NCI-H748 (cell line): ENCODE measurements around the gene RET.

Source experiments
- DNase-seq: peaks from one replicate; lab custom pipeline; 2025; ENCODE audit not compliant: unreplicated experiment; lab: John Stamatoyannopoulos, UW

RET gene

DNA sequence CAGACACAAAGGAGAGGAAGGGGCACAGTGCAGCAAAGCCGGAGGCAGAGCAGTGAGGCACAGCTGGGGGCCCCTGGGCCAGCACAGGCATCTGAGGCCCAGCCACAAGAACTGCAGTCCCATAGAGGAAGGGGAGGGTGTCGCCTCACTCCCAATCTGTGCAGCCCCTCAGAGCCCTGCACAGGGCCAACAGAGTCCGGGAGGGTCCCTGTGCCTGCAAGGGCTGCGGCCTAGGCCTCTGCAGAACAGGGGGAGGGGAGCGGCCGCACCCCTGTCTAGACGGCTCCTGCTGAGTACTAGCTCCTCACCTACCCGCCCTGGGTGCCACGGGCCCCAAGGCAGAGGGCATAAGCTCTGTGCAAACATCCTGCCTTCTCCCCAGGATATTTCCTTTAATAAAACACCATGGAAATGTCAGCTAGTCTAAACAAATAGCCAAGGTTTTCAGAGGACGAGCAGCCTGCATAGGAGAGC lies 32.4 kb upstream of the RET start:
- DNase-seq = no peak

DNA sequence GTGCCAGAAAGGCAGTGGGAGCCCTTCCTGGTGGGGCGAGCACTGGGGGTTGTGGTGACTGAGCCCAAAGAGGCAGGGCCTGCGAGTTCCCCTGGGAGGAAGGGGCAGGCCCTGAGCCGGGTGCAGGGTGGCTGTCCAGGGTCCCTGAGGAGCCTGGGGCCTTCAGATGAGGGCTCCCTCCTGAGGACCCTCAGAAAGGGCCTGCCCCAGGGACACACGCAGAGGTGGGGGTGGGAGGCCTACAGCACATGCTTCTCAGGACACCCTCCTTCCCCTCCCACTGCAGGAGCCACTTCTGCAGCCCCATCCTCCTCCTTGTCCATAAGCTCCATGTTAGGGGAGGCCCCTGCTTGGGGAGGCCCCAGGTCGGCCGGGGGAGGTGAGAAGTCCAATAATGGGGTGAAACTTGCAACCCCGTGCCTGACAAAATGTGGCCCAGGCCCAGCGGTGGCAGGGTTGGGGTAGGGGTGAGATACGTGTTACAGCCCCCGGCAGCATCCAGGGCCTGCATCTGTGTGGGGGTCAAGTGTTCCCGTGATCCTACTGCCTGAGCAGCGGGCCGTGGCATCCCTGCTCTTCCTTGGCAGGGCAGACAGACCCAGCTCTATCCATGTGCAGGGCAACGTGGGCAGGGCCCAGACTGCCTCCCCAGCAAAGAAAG lies 31.8 kb upstream of the RET start:
- no peak for DNase-seq

DNA sequence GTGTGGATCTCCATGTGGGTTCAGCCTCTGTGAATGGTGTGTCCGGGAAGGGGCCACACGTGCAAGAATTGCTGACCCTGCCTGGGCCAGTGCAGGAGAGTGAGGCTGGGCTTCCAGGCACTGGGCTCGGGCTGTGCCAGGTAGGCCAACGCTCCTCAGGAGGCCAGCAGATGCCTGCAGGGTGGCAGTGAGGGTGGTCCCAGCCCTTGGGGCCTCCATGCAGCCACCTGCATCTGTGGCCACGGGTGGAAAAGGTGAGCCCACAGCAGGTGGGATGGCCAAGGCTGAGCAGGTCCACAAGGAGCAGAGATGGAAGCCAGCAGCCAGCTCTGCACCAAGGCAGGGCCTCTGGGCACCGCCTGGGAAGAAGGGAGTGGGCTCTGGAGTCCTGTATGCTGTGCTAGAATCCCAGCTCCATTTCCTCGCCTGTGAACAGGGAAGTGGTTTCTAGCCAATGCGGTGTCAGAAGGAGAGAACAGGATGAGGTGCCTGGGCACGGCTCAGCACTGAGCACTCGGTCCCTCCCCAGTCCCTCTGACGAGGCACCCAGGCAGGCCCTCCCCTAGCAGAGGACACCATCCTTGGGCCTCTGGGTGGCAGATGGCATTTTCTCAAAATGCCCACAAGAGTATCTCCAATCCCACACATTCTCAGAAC lies 31.1 kb upstream of the RET start:
- no peak for DNase-seq

DNA sequence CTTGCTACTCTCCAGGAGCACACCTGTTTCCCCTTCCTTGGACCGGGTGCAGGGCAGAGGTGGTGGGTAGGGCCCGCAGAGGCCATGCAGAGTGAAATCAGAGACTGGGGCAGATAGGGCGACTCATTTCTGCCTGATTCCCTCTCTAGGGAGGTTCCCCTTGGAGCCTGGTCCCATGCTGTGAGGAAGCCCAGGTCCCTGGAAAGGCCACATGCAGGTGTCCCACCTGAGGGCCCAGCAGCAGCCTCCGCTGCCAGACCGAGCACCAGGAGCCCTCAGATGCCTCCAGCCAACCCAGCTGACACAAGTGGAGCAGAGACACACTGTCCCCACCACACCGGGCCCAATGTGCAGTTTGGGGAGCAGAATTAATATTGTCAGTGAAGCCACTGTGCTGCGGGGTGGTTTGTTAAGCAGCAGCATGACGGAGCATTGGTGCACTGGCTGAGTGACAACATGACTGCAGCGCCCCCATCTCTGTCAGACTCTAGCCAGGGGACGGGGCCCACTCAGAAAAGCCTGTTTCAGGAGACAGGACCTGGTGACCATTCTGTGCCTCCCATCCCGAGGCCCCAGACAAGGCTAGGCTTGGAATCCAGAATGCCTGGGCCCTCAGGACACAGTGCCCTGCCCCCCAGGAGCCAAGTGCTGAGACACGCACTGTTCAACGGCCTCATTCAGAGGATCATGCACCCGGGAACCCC lies 30.4 kb upstream of the RET start:
- DNase-seq = no peak

DNA sequence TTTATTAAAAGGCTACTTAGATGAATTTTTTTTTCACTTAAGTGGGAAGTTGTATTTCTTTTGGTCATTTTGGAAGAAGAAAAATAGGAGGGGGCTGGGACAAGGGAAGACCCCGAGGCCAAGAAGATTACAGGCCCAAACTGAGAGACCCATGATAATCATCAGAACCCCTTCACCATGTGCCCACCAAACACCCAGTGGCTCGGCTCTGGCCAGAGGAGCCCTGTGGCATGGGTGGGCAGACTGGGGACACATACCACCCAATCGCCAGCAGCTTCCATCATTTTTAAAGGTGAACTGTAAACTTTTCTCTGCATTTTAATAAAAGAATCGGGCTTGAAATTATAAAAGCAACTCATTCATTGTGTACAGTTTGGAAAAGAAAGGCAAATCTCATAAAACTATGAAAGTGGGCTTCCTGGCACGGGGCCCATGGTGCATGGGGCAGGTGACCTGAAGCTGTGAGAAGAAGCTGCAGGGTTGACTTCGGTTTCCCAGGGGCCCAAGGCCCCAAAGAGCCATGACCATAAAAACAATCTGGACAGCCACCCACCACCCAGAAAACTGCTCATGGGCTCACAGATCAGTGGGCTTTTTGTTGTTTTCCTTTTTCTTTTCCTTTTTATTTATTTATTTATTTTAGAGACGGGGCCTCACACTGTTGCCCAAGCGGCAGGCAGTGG lies 29.4 kb upstream of the RET start:
- no peak for DNase-seq

DNA sequence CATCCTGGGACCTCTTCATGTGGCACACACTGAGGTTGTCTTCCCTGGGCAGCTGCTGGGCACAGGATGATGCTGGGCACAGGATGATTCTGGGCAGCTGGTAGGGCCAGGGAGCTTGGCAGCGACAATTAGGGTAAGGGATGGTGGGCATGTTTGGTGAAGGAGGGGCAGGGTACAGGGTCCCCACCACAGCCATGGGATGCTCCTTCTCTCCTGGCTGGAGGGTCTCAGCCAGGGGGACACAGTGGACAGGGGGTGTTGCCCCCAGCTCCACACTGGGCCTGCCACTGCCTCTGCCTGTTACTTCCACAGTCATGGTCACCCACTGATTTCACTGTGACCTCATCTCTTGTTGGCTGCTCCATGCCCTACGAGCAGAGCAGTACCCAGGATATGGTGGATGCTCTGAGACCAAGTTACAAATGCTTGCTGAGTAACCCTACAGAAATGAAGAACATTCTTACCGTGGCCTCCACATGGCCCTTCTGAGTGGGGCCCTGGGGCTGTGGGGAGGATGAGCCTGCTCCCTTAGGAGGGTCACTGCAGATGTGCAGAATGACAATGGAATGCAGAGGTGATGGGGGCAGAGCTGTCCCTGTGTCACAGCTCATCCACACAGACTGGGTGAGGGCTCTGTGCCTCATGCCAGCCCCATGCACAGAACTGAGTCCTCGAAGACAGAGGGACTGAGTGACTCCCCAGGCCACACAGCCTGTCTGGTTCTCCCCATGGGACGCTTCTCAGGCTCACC lies 28.4 kb upstream of the RET start:
- no peak for DNase-seq

DNA sequence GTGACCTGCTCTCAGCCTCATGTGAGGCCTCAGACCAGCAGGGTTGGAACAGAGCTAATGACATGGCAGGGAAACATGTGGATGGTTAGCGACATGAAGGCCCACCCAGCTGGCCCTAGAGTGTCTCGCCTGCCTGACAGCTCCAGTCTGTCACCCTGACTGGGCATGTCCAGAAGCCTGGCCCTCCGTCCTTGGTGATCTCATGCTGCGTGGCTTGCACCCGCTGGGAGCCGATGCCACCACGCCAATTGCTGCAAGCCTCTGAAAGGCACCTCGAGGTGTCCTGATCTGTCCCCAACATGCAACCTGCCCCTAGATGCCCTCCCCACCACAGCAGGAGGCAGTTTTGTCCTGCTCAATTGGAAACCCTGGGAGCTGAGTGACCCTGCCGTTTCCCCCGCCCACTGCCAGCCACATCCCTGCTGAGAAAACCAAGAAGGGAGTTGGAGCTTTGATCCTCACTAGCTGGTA lies 27.8 kb upstream of the RET start:
- no peak for DNase-seq

DNA sequence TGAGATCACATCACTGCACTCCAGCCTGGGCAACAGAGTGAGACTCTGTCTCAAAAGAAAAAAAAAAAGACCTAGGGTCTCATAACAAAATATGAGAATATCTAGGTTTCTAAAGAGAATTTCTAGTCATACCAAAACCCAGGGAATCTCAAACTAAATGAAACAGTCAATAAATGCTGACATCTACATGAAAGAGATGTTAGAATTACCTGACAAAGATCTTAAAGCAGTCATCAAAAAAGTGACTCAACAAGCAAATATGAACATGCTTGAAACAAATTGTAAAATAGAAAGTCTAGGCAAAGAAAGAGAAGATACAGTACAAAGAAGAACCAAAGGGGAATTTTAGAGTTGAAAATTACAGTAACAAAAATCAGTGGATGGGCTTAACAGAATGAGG lies 26.9 kb upstream of the RET start:
- no peak for DNase-seq

DNA sequence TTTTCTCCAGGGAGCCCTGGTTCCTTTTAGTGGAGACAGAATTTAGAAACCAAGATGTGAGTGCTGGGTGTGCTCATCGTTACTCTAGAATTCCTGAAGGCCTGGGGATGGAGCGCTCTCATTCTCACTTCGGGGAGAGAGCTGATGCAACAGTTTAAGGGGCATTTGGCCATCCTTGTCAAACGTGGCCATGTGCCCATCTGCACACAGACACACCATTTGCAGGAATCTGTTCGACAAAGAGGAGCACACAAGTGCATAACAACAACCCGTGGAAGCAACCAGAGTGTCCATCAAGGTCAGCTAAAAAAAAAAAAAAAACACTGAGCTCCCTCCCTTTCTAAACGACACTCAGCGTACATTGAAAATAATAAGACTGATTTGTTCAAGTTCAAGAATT lies 23.0 kb upstream of the RET start:
- DNase-seq = no peak

DNA sequence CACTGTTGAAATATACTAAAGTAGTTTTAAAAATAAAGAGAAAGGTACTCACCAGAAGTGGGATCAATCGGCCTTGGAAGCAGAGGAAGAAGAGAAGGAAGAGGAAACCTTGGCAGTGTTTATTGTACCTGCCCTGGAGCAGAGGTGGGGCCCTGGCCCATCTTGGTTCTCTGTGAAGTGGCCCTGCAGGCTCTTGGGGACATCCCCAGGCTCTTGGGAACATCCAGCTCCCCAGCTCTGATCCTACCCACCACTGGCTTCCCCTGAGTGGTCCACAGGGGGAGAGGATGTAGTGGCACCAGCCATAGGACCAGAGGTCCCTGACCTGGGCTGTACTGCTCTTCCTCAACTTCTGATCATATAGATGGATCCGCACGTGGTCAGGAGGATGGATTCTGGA lies 22.3 kb upstream of the RET start:
- no peak for DNase-seq

DNA sequence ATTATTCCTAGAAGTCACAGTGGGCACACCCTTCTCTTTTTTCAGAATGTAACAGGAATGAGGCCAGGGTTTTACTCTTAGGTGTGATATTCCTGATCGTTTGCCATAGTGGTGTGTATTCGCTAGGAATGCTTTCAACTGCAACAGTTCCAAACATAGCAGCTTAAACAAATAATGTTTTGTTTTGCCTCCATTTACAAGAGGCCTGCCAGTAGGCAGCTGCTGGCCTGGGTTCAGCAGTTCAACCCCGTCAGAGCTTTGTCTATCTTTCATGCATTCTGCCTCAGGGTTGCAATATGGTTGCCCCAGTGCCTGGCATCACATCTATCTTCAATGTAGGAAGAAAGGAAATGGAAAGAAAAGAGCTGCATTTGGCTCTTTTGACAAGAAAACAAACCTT lies 21.7 kb upstream of the RET start:
- DNase-seq = no peak

DNA sequence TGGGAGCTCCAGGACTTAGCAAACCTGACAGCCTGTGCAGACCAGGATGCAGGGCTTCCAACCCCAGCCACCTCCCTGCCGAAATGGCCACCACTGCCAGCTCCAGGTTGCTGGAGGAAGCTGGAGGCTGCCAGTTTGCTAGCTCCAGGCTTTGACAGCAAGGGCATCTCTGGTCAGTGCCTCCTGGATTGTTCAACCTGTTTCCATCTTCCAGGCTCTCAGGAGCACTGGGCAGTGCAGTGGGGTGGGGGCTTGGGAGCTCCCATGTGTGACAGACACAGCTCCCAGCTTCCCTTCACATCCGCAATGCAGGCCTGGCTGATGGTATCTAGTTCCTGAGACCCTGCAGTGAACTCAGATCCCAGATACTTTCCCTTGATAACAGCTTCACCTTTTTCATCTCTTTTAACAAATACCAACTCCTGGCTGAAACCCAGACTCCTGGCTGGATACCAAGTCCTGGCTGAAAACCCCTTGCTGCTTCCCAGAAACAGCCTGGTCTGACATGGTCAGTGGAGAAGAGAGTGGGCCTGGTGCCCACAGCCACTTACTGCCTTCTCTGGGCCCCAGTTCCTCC lies 20.8 kb upstream of the RET start:
- DNase-seq = no peak

DNA sequence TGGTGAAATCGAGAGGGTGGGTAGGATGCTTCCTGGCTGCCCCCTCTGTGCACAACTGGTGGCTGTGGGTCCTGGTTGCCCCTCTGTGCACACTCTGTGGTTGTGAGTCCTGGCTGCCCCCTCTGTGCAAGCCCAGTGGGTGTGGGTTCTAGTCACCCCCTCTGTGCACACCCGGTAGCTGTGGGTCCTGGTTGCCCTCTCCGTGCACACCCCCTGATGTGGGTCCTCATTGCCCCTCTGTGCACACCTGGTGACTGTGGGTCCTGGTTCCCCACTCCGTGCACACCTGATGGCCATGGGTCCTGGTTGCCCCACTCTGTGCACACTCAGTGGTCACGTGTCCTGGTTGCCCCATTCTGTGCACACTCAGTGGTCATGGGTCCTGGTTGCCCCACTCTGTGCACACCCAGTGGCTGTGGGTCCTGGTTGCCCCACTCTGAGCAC lies 20.3 kb upstream of the RET start:
- DNase-seq = no peak

DNA sequence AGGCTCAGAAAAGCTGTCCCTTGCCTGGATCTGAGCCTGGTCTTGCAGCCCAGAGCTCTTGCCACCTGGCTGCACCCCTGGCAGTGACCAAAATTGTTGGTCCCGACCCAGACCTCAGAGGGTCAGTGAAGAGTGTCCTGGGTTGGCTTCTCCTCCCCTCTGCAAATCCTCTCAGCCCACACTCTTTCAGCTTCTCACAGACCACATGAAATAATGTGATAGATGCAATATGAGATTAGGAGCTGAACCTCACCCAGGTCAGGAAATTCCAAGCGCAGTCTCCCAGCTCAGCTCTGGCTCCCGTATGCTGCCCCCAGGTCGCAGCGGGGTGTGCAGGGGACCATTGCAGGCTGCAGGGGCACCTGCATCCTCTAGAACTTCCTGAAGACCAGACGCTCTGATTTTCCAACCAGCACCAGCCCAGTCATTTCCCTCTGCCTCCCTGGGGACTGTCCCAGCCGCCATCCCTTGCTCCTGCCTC lies 19.6 kb upstream of the RET start:
- DNase-seq = no peak

DNA sequence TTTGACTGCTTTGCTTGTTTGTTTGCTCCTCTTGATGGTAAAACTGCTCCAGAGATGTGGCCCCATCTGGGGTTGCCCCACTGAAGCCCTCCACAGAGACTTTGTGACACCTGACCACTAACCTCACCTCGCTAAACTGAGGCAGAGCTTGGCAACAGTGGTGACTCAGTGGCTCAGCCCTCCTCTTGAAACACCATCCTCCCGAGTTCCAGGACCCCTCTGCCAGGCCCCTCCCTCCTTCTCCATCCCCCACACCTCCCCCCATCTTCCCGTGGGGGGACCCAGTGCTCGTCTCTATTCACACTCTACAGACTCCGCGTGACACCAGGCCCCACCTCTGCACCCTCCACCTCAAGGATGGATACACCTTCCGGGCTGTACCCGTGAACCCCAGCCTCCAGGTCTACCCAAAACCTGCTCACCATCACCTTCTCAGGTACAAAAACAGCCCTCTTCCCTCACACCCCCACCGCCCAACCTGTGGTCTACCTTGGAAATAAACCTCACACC lies 19.0 kb upstream of the RET start:
- DNase-seq = no peak

DNA sequence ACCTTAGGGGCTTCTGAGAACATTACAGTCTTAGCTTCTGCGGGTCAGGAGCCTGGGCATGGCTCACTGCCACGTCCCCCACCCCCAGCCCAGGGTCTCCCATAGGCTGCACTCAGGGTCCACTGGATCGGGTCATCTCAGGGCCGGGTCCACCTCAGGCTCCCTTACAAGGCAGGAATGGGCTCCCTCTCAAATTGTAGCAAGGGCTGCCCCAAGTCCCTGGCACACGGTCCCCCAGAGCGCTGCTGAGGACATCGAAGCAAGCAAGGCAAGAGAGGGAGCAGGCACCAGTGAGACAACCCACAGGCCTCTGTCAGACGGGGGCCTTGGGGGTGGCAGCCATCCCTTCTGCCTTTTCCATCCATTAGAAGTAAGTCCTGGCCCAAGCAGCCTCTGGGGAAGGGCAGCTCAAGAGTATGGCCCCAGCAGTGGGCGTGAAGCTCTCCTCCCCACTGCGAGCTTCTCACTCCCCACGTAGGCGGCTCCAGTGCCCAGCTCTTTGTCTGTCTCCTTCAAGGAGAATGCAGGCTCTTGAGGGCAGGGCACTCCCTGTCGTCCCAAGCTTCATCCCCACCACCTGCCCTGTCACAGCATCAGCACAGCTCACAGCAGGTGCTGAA lies 18.0 kb upstream of the RET start:
- no peak for DNase-seq

DNA sequence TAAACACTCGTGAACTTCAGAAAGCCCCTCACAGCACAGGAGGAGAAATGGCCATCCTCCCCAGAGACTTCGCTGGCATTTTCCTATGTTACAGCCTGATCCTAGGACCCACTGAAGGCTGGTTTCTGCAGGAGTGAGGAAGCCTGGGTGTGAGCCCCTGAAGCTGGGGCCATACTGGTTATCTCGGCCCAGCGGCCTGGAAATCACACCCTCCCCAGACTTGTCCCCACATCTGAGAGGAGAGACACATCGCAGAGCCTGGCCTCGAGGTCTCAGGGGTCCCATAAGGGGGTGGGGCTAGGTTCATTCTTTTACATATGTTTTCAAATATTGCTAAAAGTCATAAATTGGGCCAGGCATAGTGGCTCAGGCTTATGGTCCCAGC lies 17.5 kb upstream of the RET start:
- DNase-seq = no peak

DNA sequence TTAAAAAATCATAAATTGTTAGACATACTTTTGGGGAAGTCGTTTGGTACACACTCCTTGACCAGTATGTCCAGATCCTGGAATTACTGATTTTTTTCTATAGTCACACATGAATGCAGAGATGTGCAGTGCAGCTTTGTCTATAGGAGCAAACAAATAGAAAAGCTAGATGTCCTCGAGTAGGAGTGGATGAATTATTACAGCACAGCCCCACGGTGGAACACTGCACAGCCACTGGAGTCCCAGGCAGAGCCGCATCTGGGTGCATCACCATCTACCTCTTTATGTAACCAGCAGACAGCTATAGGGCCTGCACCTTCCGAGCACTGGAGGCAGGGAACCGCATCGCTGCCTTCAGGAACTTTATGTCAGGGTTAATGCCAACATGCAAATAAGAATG lies 17.0 kb upstream of the RET start:
- no peak for DNase-seq

DNA sequence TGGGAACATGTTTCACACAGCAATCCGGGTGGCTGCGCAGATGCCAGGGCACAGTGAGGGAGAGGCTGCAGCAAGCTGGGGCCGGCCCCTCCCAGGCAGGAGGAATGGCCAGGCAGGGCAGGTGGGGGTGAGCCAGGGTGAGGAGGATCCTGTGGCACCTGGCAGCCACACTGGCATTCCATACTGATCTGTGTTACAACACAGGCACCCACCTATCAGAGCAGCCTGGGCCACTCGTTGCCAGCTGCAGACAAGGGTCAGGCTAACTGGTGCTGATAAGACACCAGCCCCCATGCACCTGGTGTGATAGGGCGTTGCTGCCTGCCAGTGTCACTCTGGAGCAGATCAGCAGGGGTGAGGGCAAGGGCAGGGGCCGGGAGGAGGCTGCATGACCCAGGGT lies 16.6 kb upstream of the RET start:
- no peak for DNase-seq

DNA sequence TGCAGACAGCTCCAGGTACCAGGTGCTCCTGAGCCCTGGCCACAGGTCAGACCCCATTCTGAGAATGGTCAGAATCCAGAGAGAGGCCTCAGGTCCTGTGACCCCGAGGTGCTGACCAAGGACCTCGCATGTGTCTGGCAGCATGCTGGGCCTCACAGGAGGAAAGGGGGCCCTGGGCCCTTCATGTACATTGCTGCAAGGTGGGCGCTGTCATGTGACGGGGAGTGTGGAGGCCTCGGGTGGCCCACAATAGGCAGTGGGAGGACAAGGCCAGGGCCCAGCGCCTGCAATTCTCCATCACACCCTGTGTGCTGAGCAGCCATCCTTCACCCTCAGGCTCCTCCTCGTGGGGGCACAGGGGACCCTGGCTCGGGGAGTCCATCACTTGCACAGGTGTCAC lies 15.5 kb upstream of the RET start:
- no peak for DNase-seq
